ENCODE results near the gene TFR2. TPM values are rescaled to one million over a fixed set of nuclear protein-coding genes. Genes with fewer than 3 reads are reported as not detected.

Gene TFR2
- total RNA-seq, 4 donors from 2014 or later = 0.17 to 0.32 TPM; not detected in 2

DNA sequence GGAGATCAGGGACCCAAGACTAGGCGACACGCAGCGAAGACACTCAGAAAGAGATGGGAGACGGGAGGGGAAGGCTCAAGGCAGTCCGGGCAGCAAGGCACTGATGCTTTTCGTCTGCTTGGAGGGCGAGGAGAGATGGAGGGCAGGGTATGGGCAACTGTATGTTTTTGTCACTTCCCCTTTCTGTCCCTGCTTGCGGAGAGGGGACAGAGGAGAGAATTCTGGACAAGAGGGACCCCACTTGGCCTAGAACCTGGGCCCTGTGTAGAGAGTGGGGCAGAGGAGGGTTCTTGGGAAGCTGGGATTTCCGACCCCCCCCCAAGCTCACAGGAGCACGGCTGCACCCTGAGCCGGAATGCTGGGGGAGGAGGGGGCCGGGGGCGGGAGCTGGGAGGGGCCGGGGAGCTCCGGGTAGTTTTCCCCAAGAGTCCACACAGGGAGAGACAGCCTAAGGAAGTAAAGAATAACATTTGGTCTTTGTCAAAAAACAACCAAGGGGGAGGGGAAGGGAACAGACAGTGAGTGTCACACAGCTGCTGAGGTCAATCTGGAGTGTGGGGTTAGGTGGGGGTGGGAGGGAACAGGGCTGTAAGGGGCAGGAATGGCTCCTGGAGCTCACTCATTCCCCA, 57.2 kb downstream of the TFR2 start:
- peaks cover 23 to 37% (median 35%) of the 10 kb centered on the region in 4 donors for H3K36me3 ChIP-seq
- H3K9me3 ChIP-seq = no peaks in the 10 kb centered on the region
- TF ChIP-seq POLR2A (IDR thresholded peaks at IDR 0.05; ENCODE audit: low read depth) = no peak
- TF ChIP-seq, protein P1, sequence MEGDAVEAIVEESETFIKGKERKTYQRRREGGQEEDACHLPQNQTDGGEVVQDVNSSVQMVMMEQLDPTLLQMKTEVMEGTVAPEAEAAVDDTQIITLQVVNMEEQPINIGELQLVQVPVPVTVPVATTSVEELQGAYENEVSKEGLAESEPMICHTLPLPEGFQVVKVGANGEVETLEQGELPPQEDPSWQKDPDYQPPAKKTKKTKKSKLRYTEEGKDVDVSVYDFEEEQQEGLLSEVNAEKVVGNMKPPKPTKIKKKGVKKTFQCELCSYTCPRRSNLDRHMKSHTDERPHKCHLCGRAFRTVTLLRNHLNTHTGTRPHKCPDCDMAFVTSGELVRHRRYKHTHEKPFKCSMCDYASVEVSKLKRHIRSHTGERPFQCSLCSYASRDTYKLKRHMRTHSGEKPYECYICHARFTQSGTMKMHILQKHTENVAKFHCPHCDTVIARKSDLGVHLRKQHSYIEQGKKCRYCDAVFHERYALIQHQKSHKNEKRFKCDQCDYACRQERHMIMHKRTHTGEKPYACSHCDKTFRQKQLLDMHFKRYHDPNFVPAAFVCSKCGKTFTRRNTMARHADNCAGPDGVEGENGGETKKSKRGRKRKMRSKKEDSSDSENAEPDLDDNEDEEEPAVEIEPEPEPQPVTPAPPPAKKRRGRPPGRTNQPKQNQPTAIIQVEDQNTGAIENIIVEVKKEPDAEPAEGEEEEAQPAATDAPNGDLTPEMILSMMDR (IDR thresholded peaks at IDR 0.05) = no peak
- TF ChIP-seq EP300 (IDR thresholded peaks at IDR 0.05) = no peak
- no peak for TF ChIP-seq POLR2AphosphoS5 (IDR thresholded peaks at IDR 0.05)
- intact Hi-C loops (cut with DNase I) = no loop called here
- no peaks in the 10 kb centered on the region for H3K27me3 ChIP-seq
- peaks cover 36 to 55% (median 46%) of the 10 kb centered on the region in 4 donors for H3K4me1 ChIP-seq
- peak overlapping the region; percentile 87 to 100 (median 94) for H3K4me3 ChIP-seq
- 34% methylated on average over 13 of the region's 15 CpGs for WGBS
- H3K27ac ChIP-seq (replicated peaks in 1 of 4) = peak overlapping the region; percentile 89 to 96 (median 92)
- DNase-seq (ENCODE audit: extremely low spot score) = no peak

DNA sequence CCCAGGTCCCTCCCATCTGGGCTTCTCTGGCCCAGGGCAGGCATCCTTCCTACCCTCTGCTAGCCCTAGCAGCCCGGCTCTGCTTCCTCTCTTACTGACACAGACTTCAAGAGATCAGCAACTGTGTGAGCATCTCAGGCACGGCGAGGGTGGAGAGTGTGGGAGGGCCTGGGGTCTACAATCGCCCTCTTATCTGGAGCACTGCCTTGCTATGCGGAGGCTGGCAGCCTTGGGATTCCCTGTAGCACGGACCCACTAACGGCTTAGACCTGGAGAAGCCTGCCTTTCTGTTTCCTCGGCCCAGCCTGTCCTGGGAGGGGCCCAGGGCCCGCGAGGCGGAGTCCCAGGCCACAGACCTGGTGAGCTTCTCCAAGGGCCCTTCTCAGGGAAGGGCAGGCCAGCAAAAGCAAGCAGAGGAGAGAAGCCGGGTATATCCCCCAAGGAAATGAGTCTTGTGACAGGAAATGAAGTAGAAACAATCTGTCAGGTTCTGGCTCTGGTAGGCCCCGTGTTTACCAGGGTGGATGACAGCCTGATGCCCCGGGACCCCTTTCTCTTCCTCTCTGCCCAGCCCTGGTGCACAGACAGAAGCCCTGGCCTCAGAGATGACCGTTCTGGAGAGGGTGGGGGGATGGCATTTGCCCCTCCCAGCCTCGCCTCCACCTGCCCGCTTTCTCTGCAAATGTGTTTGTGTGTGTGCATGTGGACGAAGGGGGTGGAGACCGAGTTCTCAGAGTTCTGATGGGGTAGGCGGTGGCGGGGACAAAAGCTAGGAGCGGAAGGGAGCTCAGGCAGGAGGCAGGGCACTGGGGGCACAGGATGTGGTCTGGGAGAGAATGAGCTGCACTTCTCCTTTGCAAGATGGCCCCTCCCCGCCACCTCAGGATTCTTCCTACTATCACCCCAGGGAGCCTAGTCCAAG, 58.0 kb downstream of the TFR2 start:
- H3K36me3 ChIP-seq = peaks cover 31 to 45% (median 43%) of the 10 kb centered on the region in 4 donors
- no peak for TF ChIP-seq POLR2A (IDR thresholded peaks at IDR 0.05; ENCODE audit: low read depth)
- no peak for TF ChIP-seq EP300 (IDR thresholded peaks at IDR 0.05)
- TF ChIP-seq, protein P1 (IDR thresholded peaks at IDR 0.05) = no peak
- no peak for TF ChIP-seq POLR2AphosphoS5 (IDR thresholded peaks at IDR 0.05)
- no peaks in the 10 kb centered on the region for H3K9me3 ChIP-seq
- peak overlapping the region; percentile 87 to 100 (median 94) for H3K4me3 ChIP-seq
- no peaks in the 10 kb centered on the region for H3K27me3 ChIP-seq
- H3K27ac ChIP-seq (replicated peaks in 1 of 4) = peak overlapping the region; percentile 89 to 96 (median 92)
- intact Hi-C loops (cut with DNase I) = no loop called here
- peak; percentile 94 for DNase-seq (ENCODE audit: extremely low spot score)
- peaks cover 36 to 55% (median 46%) of the 10 kb centered on the region in 4 donors for H3K4me1 ChIP-seq
- 53% methylated on average over 20 of the region's 23 CpGs for WGBS

DNA sequence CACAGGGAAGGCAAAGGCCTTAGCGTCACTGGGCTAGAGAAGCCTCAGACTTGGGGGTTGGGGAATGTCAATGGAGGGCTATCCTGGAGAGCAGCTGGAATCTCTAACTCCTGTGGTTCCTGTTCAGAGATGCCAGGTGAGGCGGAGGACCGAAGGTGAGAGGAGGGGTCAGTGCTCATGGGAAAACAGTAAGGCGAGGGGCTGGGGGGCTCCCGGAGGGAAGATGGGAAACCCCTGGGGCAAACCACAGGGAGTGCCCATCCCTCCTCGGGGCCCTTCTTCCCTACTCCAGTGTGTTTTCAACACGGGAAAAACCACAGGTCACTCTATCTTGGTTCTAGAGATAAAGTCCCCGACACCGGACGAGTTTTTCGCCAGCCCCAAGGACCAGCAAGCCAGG, 58.7 kb downstream of the TFR2 start:
- H3K36me3 ChIP-seq = peaks cover 37 to 52% (median 50%) of the 10 kb centered on the region in 4 donors

DNA sequence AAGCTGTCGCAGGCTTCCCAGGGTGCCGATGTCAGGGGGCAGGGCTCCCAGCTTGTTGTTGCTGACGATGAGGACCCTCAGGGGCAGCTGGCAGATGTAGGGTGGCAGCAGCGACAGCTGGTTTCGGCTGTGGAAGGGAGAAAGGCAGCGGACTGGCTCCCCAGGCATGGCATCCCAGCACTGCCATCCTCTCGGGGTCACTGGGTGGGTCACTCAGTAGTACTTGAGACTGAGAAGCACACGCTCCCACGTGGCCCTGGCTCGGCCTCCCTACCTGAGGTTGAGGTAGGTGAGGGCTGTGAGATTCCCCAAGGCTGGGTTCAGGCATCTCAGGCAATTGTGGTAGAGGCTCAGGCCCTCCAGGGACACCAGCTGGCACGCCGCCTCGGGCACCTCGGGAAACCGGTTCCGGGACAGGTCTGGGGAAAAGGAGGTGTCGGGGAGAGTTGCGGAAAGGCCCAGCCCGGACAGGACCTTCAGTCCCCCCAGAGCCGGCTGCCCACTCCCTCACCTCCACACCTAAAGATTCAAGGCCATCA, 59.2 kb downstream of the TFR2 start:
- no peak for DNase-seq (ENCODE audit: extremely low spot score)
- intact Hi-C loops (cut with DNase I) = no loop called here
- TF ChIP-seq EP300 (IDR thresholded peaks at IDR 0.05) = no peak
- TF ChIP-seq POLR2A (IDR thresholded peaks at IDR 0.05; ENCODE audit: low read depth) = no peak
- TF ChIP-seq, protein P1 (IDR thresholded peaks at IDR 0.05) = no peak
- no peak for TF ChIP-seq POLR2AphosphoS5 (IDR thresholded peaks at IDR 0.05)
- H3K27me3 ChIP-seq = peaks cover 0 to 5% (median 0%) of the 10 kb centered on the region in 4 donors
- H3K9me3 ChIP-seq = no peaks in the 10 kb centered on the region
- H3K4me1 ChIP-seq = peaks cover 34 to 49% (median 42%) of the 10 kb centered on the region in 4 donors
- H3K36me3 ChIP-seq = peaks cover 43 to 58% (median 56%) of the 10 kb centered on the region in 4 donors
- no peak overlapping the region for H3K4me3 ChIP-seq
- H3K27ac ChIP-seq (replicated peaks in 1 of 4) = peak overlapping the region in 2 of 4 donors; percentile 89 to 95
- 79% methylated on average over 8 of the region's 20 CpGs for WGBS

More for the DNA sequence above, 58.7 kb downstream of the TFR2 start:
- Histone ChIP-seq H3K4me3 (peak overlapping the region in 3 of 4 donors; percentile 91 to 100 (median 96)), H3K4me1 (peaks cover 36 to 54% (median 46%) of the 10 kb centered on the region in 4 donors), H3K27me3 (no peaks in the 10 kb centered on the region), H3K9me3 (no peaks in the 10 kb centered on the region), H3K27ac (replicated peaks in 1 of 4) (peak overlapping the region; percentile 89 to 96 (median 92))
- DNase-seq (ENCODE audit: extremely low spot score) = no peak
- intact Hi-C loops (cut with DNase I) = no loop called here
- 74% methylated on average over 11 of the region's 11 CpGs for whole genome bisulfite sequencing
- TF ChIP-seq, protein P1 (IDR thresholded peaks at IDR 0.05) = no peak
- no peak for TF ChIP-seq POLR2AphosphoS5 (IDR thresholded peaks at IDR 0.05)
- TF ChIP-seq EP300 (IDR thresholded peaks at IDR 0.05) = no peak
- no peak for TF ChIP-seq POLR2A (IDR thresholded peaks at IDR 0.05; ENCODE audit: low read depth)
